Fibroblast of pulmonary artery (primary cell): ENCODE results near the gene CDC25A.

Experiments used
- DNase-seq: peaks from one replicate; pipeline ENCODE4 v3.0.0-alpha.2; 2010; ENCODE audit warnings: low read depth
- H3K4me3 ChIP-seq: replicated peaks from 2 replicates; pipeline ENCODE4 v1.5.1; 2011; ENCODE audit warnings: low read depth, mild to moderate bottlenecking, control low read depth, low read length, moderate library complexity
- CTCF ChIP-seq: IDR thresholded peaks from 2 replicates; pipeline ENCODE4 v1.5.1; 2011; ENCODE audit warnings: mild to moderate bottlenecking, control low read depth, low read length, inconsistent platforms; ENCODE audit errors: missing control alignments

CDC25A gene

GRCh38 chr3:48157950-48158376 is 30.3 kb downstream of the CDC25A start:
- peak; percentile 84 for DNase-seq
- peak; percentile 90 for TF ChIP-seq CTCF
- no peak overlapping the region for H3K4me3 ChIP-seq

GRCh38 chr3:48157202-48157840 is 30.9 kb downstream of the CDC25A start:
- H3K4me3 ChIP-seq, result no peak overlapping the region
- no peak for TF ChIP-seq CTCF
- DNase-seq, result peak; percentile 50

GRCh38 chr3:48156163-48156562 is 32.1 kb downstream of the CDC25A start:
- DNase-seq, result no peak
- H3K4me3 ChIP-seq, result no peak overlapping the region
- TF ChIP-seq CTCF, result no peak

GRCh38 chr3:48155122-48155521 is 33.1 kb downstream of the CDC25A start:
- DNase-seq, result peak; percentile 62
- no peak for TF ChIP-seq CTCF

GRCh38 chr3:48151807-48152427 is 36.3 kb downstream of the CDC25A start:
- no peak overlapping the region for H3K4me3 ChIP-seq
- DNase-seq, result no peak

More at GRCh38 chr3:48155122-48155521, 33.1 kb downstream of the CDC25A start:
- no peak overlapping the region for H3K4me3 ChIP-seq

GRCh38 chr3:48151058-48151806 is 37.0 kb downstream of the CDC25A start:
- H3K4me3 ChIP-seq, result no peak overlapping the region
- DNase-seq, result peak; percentile 88
- TF ChIP-seq CTCF, result peak; percentile 88

More at GRCh38 chr3:48151807-48152427, 36.3 kb downstream of the CDC25A start:
- no peak for TF ChIP-seq CTCF
